Activated naive CD4-positive, alpha-beta T cell treated with anti-CD3 and anti-CD28 coated beads for 36 hours (primary cell): ENCODE data around the gene TKTL1. TPM values are rescaled to one million over a fixed set of nuclear protein-coding genes. Genes with fewer than 3 reads are reported as not detected.

Experiments
- CTCF ChIA-PET: fragments of 350-600 bp; sonication (Branson Sonifier 250); formaldehyde crosslinking; loops from one replicate; lab custom pipeline; 2021; ENCODE audit warnings: antibody characterized with exemption; lab: Charles Lee
- DNase-seq: peaks from one replicate; pipeline ENCODE4 v3.0.0-alpha.2; 2020
- H3K27ac Mint-ChIP-seq: one replicate; pipeline ENCODE4 v1.8.0; 2021; ENCODE audit warnings: mild to moderate bottlenecking, mixed read lengths
- H3K27me3 Mint-ChIP-seq: one replicate; pipeline ENCODE4 v1.8.0; 2021; ENCODE audit warnings: low read depth, mixed read lengths
- H3K36me3 Mint-ChIP-seq: one replicate; pipeline ENCODE4 v1.8.0; 2021; ENCODE audit warnings: low read depth, mixed read lengths
- H3K4me1 Mint-ChIP-seq: one replicate; pipeline ENCODE4 v1.8.0; 2021; ENCODE audit warnings: low read depth, mixed read lengths
- H3K4me3 Mint-ChIP-seq: one replicate; pipeline ENCODE4 v1.8.0; 2021; ENCODE audit warnings: mild to moderate bottlenecking, moderate library complexity, mixed read lengths
- H3K9me3 Mint-ChIP-seq: one replicate; pipeline ENCODE4 v1.8.0; 2021; ENCODE audit warnings: mixed read lengths
- intact Hi-C: fragments of 100-400 bp; cut with micrococcal nuclease; formaldehyde crosslinking; loops from one replicate; pipeline ENCODE4 v1.15.1; 2023
- total RNA-seq, 2 experiments: library from RNA; stranded (reverse); gene quantifications; one replicate each; pipeline ENCODE4 v1.2.3, GENCODE V29; 2021

The TKTL1 gene
- total RNA-seq, 2 experiments from 2014 or later, result not detected

- no peaks in the 10 kb centered on the region for H3K27me3 Mint-ChIP-seq
- H3K9me3 Mint-ChIP-seq, result no peaks in the 10 kb centered on the region
- no peak overlapping the region for H3K4me3 Mint-ChIP-seq
- no peak overlapping the region for H3K27ac Mint-ChIP-seq
- CTCF ChIA-PET, result no interaction called here
- no peak for DNase-seq
- peaks cover 7% of the 10 kb centered on the region for H3K4me1 Mint-ChIP-seq
- H3K36me3 Mint-ChIP-seq, result peaks cover 11% of the 10 kb centered on the region
- intact Hi-C loops, result no loop called here
Observed at GRCh38 chrX:154359362-154360154, 64.0 kb downstream of the TKTL1 start.

GRCh38 chrX:154360155-154360713 is 64.6 kb downstream of the TKTL1 start:
- no peaks in the 10 kb centered on the region for H3K27me3 Mint-ChIP-seq
- peaks cover 7% of the 10 kb centered on the region for H3K4me1 Mint-ChIP-seq
- intact Hi-C loops, result no loop called here
- H3K4me3 Mint-ChIP-seq, result no peak overlapping the region
- peaks cover 13% of the 10 kb centered on the region for H3K36me3 Mint-ChIP-seq
- no peaks in the 10 kb centered on the region for H3K9me3 Mint-ChIP-seq
- no peak overlapping the region for H3K27ac Mint-ChIP-seq
- no peak for DNase-seq
- CTCF ChIA-PET, result no interaction called here

DNA sequence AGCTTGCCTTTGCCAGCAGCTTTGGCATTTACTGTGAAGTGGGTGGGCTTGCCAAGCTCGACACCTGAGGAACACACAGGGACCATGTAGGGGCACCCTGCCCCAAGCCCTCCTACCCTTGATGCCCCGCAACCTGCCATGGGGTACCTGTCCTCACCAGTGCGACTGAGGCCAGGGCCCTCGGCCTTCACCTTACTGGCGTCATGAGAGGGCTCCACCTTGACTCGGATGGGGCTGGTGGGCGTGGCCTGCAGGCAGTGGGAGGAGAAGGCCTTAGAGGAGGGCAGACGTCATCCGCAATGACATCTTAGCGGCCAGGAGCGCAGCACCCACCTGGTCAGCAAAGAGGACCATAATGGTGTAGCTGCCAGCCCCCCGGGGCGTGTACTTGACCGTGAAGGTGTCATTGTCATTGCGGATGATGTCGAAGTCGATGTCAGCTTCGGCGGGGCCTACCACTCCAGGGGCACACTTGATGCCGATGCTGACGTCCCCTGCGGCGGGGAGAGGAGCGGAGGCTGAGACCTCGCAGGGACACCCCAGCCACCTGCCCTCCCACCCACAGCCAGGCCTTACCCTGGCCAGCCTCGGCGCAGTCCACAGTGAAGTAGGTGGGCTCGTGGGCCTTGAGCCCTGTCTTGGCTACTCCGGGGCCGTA is 66.6 kb downstream of the TKTL1 start:
- intact Hi-C loops, result no loop called here
- Mint-ChIP-seq H3K27ac (no peak overlapping the region), H3K9me3 (no peaks in the 10 kb centered on the region), H3K36me3 (peaks cover 10% of the 10 kb centered on the region), H3K4me1 (peaks cover 5% of the 10 kb centered on the region), H3K4me3 (no peak overlapping the region), H3K27me3 (no peaks in the 10 kb centered on the region)
- DNase-seq, result no peak
- CTCF ChIA-PET, result interaction anchor here (0.7 to 1.3 kb wide), 2 partner anchors 11 to 20 kb away, joined by 3 to 4 read pairs; no protein-coding TSS in a partner anchor

- intact Hi-C loops, result no loop called here
- CTCF ChIA-PET, result no interaction called here
- Mint-ChIP-seq H3K36me3 (peaks cover 12% of the 10 kb centered on the region), H3K4me1 (peaks cover 9% of the 10 kb centered on the region), H3K27ac (no peak overlapping the region), H3K27me3 (no peaks in the 10 kb centered on the region), H3K9me3 (no peaks in the 10 kb centered on the region), H3K4me3 (no peak overlapping the region)
- no peak for DNase-seq
Observed at GRCh38 chrX:154363706-154364439, 68.3 kb downstream of the TKTL1 start.

DNA sequence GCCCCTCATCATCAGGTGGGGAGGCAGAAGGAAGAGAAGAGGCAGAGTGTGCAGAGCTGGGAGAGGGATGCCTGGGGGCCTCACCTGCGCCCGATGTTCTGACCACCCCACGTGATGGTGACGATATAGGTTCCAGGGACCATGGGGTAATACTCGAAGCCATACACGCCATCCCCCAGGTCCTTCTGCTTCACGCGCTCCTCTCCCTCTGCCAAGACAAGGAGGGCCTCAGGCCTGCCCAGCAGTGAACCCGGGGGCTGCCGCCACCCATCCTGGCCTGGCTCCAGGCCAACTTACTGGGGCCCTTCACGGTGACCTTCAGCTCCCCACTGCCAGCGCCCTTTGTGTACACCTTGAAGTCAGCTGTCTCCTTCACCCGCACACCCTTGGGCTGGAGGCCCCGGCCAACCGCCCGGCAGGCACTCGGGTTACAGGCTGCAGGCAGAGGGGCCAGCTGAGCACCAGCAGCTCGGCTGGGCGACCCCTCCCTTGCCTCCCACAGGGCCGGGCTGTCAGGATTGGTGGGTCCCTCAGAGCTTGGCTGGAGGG is 69.5 kb downstream of the TKTL1 start:
- intact Hi-C loops, result no loop called here
- H3K27me3 Mint-ChIP-seq, result no peaks in the 10 kb centered on the region
- peaks cover 15% of the 10 kb centered on the region for H3K36me3 Mint-ChIP-seq
- CTCF ChIA-PET, result no interaction called here
- no peak overlapping the region for H3K4me3 Mint-ChIP-seq
- H3K9me3 Mint-ChIP-seq, result no peaks in the 10 kb centered on the region
- H3K4me1 Mint-ChIP-seq, result peaks cover 9% of the 10 kb centered on the region
- no peak for DNase-seq
- peak overlapping the region; percentile 30 for H3K27ac Mint-ChIP-seq

GRCh38 chrX:154365997-154366665 is 70.5 kb downstream of the TKTL1 start:
- peaks cover 14% of the 10 kb centered on the region for H3K36me3 Mint-ChIP-seq
- CTCF ChIA-PET, result no interaction called here
- intact Hi-C loops, result no loop called here
- no peaks in the 10 kb centered on the region for H3K27me3 Mint-ChIP-seq
- no peak overlapping the region for H3K4me3 Mint-ChIP-seq
- H3K4me1 Mint-ChIP-seq, result peaks cover 9% of the 10 kb centered on the region
- no peak for DNase-seq
- H3K27ac Mint-ChIP-seq, result no peak overlapping the region
- no peaks in the 10 kb centered on the region for H3K9me3 Mint-ChIP-seq

- intact Hi-C loops, result no loop called here
- DNase-seq, result no peak
- peaks cover 9% of the 10 kb centered on the region for H3K4me1 Mint-ChIP-seq
- H3K9me3 Mint-ChIP-seq, result no peaks in the 10 kb centered on the region
- H3K27me3 Mint-ChIP-seq, result no peaks in the 10 kb centered on the region
- no peak overlapping the region for H3K27ac Mint-ChIP-seq
- H3K4me3 Mint-ChIP-seq, result no peak overlapping the region
- H3K36me3 Mint-ChIP-seq, result peaks cover 14% of the 10 kb centered on the region
- CTCF ChIA-PET, result no interaction called here
Observed at GRCh38 chrX:154366666-154367055, 71.1 kb downstream of the TKTL1 start.

GRCh38 chrX:154367474-154368308 is 72.1 kb downstream of the TKTL1 start:
- intact Hi-C loops, result no loop called here
- Mint-ChIP-seq H3K4me1 (peaks cover 16% of the 10 kb centered on the region), H3K9me3 (no peaks in the 10 kb centered on the region), H3K4me3 (peak overlapping the region; percentile 48), H3K27ac (peak overlapping the region; percentile 87), H3K27me3 (no peaks in the 10 kb centered on the region), H3K36me3 (peaks cover 14% of the 10 kb centered on the region)
- DNase-seq, result no peak
- CTCF ChIA-PET, result no interaction called here

- Mint-ChIP-seq H3K9me3 (no peaks in the 10 kb centered on the region), H3K36me3 (peaks cover 11% of the 10 kb centered on the region), H3K27me3 (no peaks in the 10 kb centered on the region), H3K4me1 (peaks cover 22% of the 10 kb centered on the region), H3K27ac (peak overlapping the region; percentile 87), H3K4me3 (peak overlapping the region; percentile 86)
- CTCF ChIA-PET, result no interaction called here
- DNase-seq, result peak; percentile 93
- intact Hi-C loops, result loop anchor here (1.0 kb wide), 1 partner anchor 398 kb away; the partner anchor contains the start of gene HCFC1
Observed at GRCh38 chrX:154368630-154369448, 73.2 kb downstream of the TKTL1 start.

DNA sequence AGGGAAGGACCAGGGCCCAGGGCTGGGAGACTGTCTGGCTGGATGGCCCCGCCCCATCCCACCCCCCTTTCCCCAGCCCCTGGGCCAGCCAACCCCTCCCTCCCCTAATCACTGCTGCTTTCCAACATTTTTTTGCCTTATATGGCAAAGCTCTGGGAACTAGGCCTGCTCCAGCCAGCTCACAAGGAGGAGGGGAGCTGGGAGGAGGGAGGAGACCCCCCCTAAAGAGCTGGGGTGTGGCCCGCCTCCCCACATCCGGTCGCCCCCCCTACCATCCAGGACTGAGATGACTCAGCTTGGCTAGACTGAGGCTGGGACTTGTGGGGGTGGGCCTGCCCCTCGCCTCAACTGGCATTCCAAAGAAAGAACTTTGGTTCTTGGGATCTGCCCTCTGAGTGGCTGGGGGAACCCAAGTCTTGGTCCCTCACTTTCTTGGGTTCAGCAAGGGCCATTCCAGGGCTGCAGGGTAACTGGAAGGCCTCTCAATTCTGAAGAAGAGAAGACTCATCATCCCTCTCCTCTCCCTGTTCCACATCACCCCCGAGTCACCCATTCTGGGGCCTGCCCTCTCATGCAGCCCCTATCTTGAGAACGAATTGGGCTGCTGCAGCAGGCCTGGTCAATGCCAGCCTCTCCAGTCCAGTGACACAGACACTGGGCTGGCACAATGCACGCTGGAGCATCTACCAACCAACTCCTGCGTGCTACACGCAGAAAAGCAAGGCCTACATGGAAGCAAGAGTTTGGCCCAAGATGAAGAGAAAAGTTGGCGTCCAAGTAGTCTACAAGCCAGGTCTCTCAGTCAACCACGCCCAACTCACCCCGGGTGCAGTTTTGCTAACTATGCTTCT is 74.1 kb downstream of the TKTL1 start:
- H3K27ac Mint-ChIP-seq, result peak overlapping the region; percentile 88
- peak; percentile 70 for DNase-seq
- no peaks in the 10 kb centered on the region for H3K9me3 Mint-ChIP-seq
- intact Hi-C loops, result loop anchor here (1.0 to 5.0 kb wide), 4 partner anchors 43 to 398 kb away; partner anchors contain the start of genes GDI1, HCFC1 and MECP2
- CTCF ChIA-PET, result no interaction called here
- H3K4me3 Mint-ChIP-seq, result peak overlapping the region; percentile 86
- no peaks in the 10 kb centered on the region for H3K27me3 Mint-ChIP-seq
- peaks cover 22% of the 10 kb centered on the region for H3K4me1 Mint-ChIP-seq
- H3K36me3 Mint-ChIP-seq, result peaks cover 10% of the 10 kb centered on the region
